GM12878 (cell line): ENCODE measurements around the gene GCNT1. TPM values are rescaled to one million over a fixed set of nuclear protein-coding genes. Genes with fewer than 3 reads are reported as not detected.

Source experiments
- ATAC-seq: fragments of 200-7000 bp; cut with Tn5 transposase; 3 replicates; pipeline ENCODE4 v1.9.1; 2020; ENCODE audit warnings: mild to moderate bottlenecking, moderate library complexity
- BruUV-seq: library from RNA; stranded (reverse); fragments of 400-500 nt; replicated peaks from 2 replicates; lab custom pipeline; 2021; lab: Mats Ljungman, UMichigan
- CTCF ChIA-PET: fragments of 300-600 bp; sonication (Branson Sonifier 250); formaldehyde crosslinking; extraction: SDS; loops from one replicate; lab custom pipeline; 2021; ENCODE audit warnings: inconsistent platforms; lab: Yijun Ruan, JAX
- POLR2A ChIA-PET: fragments of 350-600 bp; formaldehyde crosslinking; extraction: SDS; loops from one replicate; lab custom pipeline; 2021; ENCODE audit warnings: inconsistent platforms; lab: Charles Lee
- RAD21 ChIA-PET: fragments of 300-600 bp; sonication (Branson Sonifier 250); formaldehyde crosslinking; loops from one replicate; lab custom pipeline; 2023; ENCODE audit warnings: antibody characterized with exemption; ENCODE audit not compliant: unreplicated experiment; lab: Charles Lee
- SMC1A ChIA-PET: fragments of 300-600 bp; sonication (Branson Sonifier 250); formaldehyde crosslinking; loops from one replicate; lab custom pipeline; 2023; ENCODE audit not compliant: unreplicated experiment, uncharacterized antibody; lab: Charles Lee
- DNase-seq: peaks from one replicate; pipeline ENCODE4 v3.0.0-alpha.2; 2011; ENCODE audit warnings: low read depth, low spot score
- FAIRE-seq: peaks from 3 replicates; lab custom pipeline; 2011; peaks lifted over from hg19 to GRCh38; lab: Jason Lieb, UNC
- H2AFZ ChIP-seq: 2 replicates; pipeline ENCODE4 v1.6.0; 2011; ENCODE audit warnings: low read depth, low read length, control low read depth; ENCODE audit not compliant: control insufficient read depth
- H3K27ac ChIP-seq: 2 replicates; pipeline ENCODE4 v1.5.1; 2011; ENCODE audit warnings: control low read depth; ENCODE audit not compliant: control insufficient read depth, insufficient read depth
- H3K27me3 ChIP-seq, 2 experiments: replicated peaks in 1 of 2; 2 replicates each; pipeline versions ENCODE4 v1.6.0 to v1.6.1; 2011; ENCODE audit warnings: low read length in 1 of 2; ENCODE audit not compliant: control insufficient read depth in 2 of 2, insufficient read depth in 2 of 2
- H3K36me3 ChIP-seq, 2 experiments: 2 replicates each; pipeline ENCODE4 v1.5.1; 2011; ENCODE audit warnings: low read length in 1 of 2; ENCODE audit not compliant: control insufficient read depth in 2 of 2, insufficient read depth in 2 of 2
- H3K4me1 ChIP-seq: 2 replicates; pipeline ENCODE4 v1.6.1; 2011; ENCODE audit warnings: mild to moderate bottlenecking, low read length, moderate library complexity, mixed read lengths; ENCODE audit not compliant: control insufficient read depth, insufficient read depth
- H3K4me2 ChIP-seq: 2 replicates; pipeline ENCODE4 v1.6.0; 2011; ENCODE audit warnings: control low read depth; ENCODE audit not compliant: control insufficient read depth, insufficient read depth
- H3K4me3 ChIP-seq: fragments of 200-600 bp; sonication (generic); 2 replicates; pipeline ENCODE4 v1.5.1; 2016
- H3K79me2 ChIP-seq: 2 replicates; pipeline ENCODE4 v1.6.0; 2011; ENCODE audit warnings: low read length; ENCODE audit not compliant: control insufficient read depth, insufficient read depth
- H3K9ac ChIP-seq: 2 replicates; pipeline ENCODE4 v1.8.0; 2011; ENCODE audit warnings: low read length, control low read depth, mixed read lengths; ENCODE audit not compliant: control insufficient read depth, insufficient read depth
- H3K9me3 ChIP-seq: replicated peaks from 3 replicates; pipeline ENCODE4 v1.5.1; 2011; ENCODE audit warnings: mild to moderate bottlenecking, low read length; ENCODE audit not compliant: control insufficient read depth, insufficient read depth
- H4K20me1 ChIP-seq: 2 replicates; pipeline ENCODE4 v1.6.0; 2011; ENCODE audit not compliant: control insufficient read depth, insufficient read depth
- CHD2 ChIP-seq: IDR thresholded peaks from 2 replicates; pipeline ENCODE4 v1.6.1; 2011; ENCODE audit warnings: low read depth, low read length, improper control_type of control experiment, borderline replicate concordance
- CREB1 ChIP-seq: IDR thresholded peaks from 2 replicates; pipeline ENCODE4 v1.6.1; 2012; ENCODE audit warnings: low read depth, mild to moderate bottlenecking, inconsistent platforms
- FOXM1 ChIP-seq: IDR thresholded peaks from 2 replicates; pipeline ENCODE4 v1.6.1; 2012; ENCODE audit warnings: low read depth, mild to moderate bottlenecking, inconsistent platforms, low read length, moderate library complexity
- HCFC1 ChIP-seq: fragments of 150-350 bp; IDR thresholded peaks from 2 replicates; pipeline ENCODE4 v1.6.1; 2014; ENCODE audit warnings: low read length
- HDAC2 ChIP-seq: fragments of 200-600 bp; sonication (generic); IDR thresholded peaks from 2 replicates; pipeline ENCODE4 v1.6.1; 2017
- IRF5 ChIP-seq: fragments of 450-650 bp; IDR thresholded peaks from 2 replicates; pipeline ENCODE4 v1.6.1; 2017; ENCODE audit warnings: borderline replicate concordance
- KLF5 ChIP-seq: fragments of 450-650 bp; IDR thresholded peaks from 2 replicates; pipeline ENCODE4 v1.6.1; 2014; ENCODE audit warnings: mild to moderate bottlenecking; ENCODE audit not compliant: partially characterized antibody
- NKRF ChIP-seq: fragments of 450-650 bp; conservative IDR thresholded peaks from 2 replicates; pipeline ENCODE4 v1.6.1; 2017; ENCODE audit warnings: mild to moderate bottlenecking, moderate library complexity
- PAX8 ChIP-seq: fragments of 450-650 bp; IDR thresholded peaks from 2 replicates; pipeline ENCODE4 v1.6.1; 2017; ENCODE audit warnings: mild to moderate bottlenecking, moderate library complexity
- POLR2AphosphoS2 ChIP-seq: IDR thresholded peaks from 2 replicates; pipeline ENCODE4 v1.6.1; 2011; ENCODE audit warnings: low read depth, mild to moderate bottlenecking, low read length, improper control_type of control experiment, moderate library complexity
- RAD51 ChIP-seq: fragments of 450-650 bp; IDR thresholded peaks from 2 replicates; pipeline ENCODE4 v1.6.1; 2016; ENCODE audit warnings: moderate library complexity, mild to moderate bottlenecking, inconsistent platforms
- RFX5 ChIP-seq: IDR thresholded peaks from 2 replicates; pipeline ENCODE4 v1.6.1; 2011; ENCODE audit warnings: low read depth, low read length, improper control_type of control experiment
- TBL1XR1 ChIP-seq: IDR thresholded peaks from 2 replicates; pipeline ENCODE4 v1.6.1; 2012; ENCODE audit warnings: low read depth, low read length, improper control_type of control experiment
- TCF7 ChIP-seq: IDR thresholded peaks from 2 replicates; pipeline ENCODE4 v1.6.1; 2014; ENCODE audit warnings: antibody characterized with exemption, borderline replicate concordance
- USF2 ChIP-seq: IDR thresholded peaks from 2 replicates; pipeline ENCODE4 v1.6.1; 2011; ENCODE audit warnings: low read depth, low read length, improper control_type of control experiment, borderline replicate concordance
- YBX1 ChIP-seq: fragments of 450-650 bp; IDR thresholded peaks from 2 replicates; pipeline ENCODE4 v1.6.1; 2016; ENCODE audit warnings: antibody characterized with exemption
- ZZZ3 ChIP-seq: IDR thresholded peaks from 2 replicates; pipeline ENCODE4 v1.6.1; 2011; ENCODE audit warnings: low read depth; ENCODE audit not compliant: control insufficient read depth, insufficient read length
- WGBS: methylation state at CpG from one replicate; pipeline ENCODE4 v1.1.6; 2016; ENCODE audit warnings: low lambda C conversion rate; ENCODE audit not compliant: insufficient replicate concordance, insufficient coverage; ENCODE audit errors: missing lambda C conversion rate; 5-methylcytosine and 5-hydroxymethylcytosine counted together
- in situ Hi-C: fragments of 300-500 bp; cut with MboI; formaldehyde crosslinking; loops from 9 replicates; pipeline ENCODE4 v1.14.3; 2018; ENCODE audit warnings: mixed read lengths
- intact Hi-C: fragments of 100-400 bp; cut with micrococcal nuclease; formaldehyde crosslinking; loops from one replicate; pipeline ENCODE4 v1.14.2; 2022; ENCODE audit not compliant: unreplicated experiment
- polyA plus RNA-seq, 11 experiments: library from polyadenylated mRNA; depleted of rRNA in 4 of 11; unstranded in 6 of 11; stranded (reverse) in 5 of 11; fragments of >200 nt; fragmentation: Nextera tagmentation in 4 of 11; fragmentation: Illumina TruSeq in 1 of 11; extraction: Ambion mirVana in 4 of 11; extraction: Trizol in 1 of 11; gene quantifications; 1 replicate in 1 of 11; 2 replicates in 10 of 11; pipeline versions ENCODE4 v1.2.1 to v1.2.3, GENCODE V29; 2011 to 2016; ENCODE audit warnings: inconsistent platforms in 2 of 11, missing spikeins in 2 of 11, low read depth in 1 of 11
- total RNA-seq, 4 experiments: library from RNA; depleted of rRNA in 3 of 4; stranded (reverse); fragments of >200 nt in 3 of 4; fragmentation: Illumina TruSeq in 1 of 4; extraction: Trizol in 1 of 4; gene quantifications; 2 replicates each; pipeline versions ENCODE4 v1.2.1 to v1.2.3, GENCODE V29; 2013 to 2021

Gene GCNT1
- total and polyA plus RNA-seq, 10 of the 15 experiments (the other 5 are each of a cell fraction or from before 2014, with no cell fraction given), result 2.8 to 17.8 (median 7.1) TPM

- ChIA-PET RAD21 (no interaction called here), CTCF (no interaction called here), SMC1A (no interaction called here), POLR2A (no interaction called here)
- no TSS peak for BruUV-seq
- no peak overlapping the region for H3K27ac ChIP-seq
- no peak for TF ChIP-seq TCF7
- no peak for TF ChIP-seq FOXM1
- TF ChIP-seq HCFC1, result no peak
- no peak for TF ChIP-seq PAX8
- TF ChIP-seq KLF5, result no peak
- no peak for TF ChIP-seq RAD51
- no peak for TF ChIP-seq NKRF
- TF ChIP-seq POLR2AphosphoS2, result no peak
- TF ChIP-seq ZZZ3, result no peak
- TF ChIP-seq YBX1, result no peak
- TF ChIP-seq RFX5, result no peak
- no peak for TF ChIP-seq CREB1
- no peak for TF ChIP-seq CHD2
- no peak for TF ChIP-seq IRF5
- no peak for TF ChIP-seq TBL1XR1
- no peak for TF ChIP-seq USF2
- TF ChIP-seq HDAC2, result no peak
- H3K4me2 ChIP-seq, result no peak overlapping the region
- 89% methylated on average over 8 of the region's 8 CpGs for WGBS
- no peaks in the 10 kb centered on the region; the same call in 1 of the 3 replicates for H3K9me3 ChIP-seq
- intact Hi-C loops, result no loop called here
- H3K79me2 ChIP-seq, result no peaks in the 10 kb centered on the region
- H4K20me1 ChIP-seq, result no peaks in the 10 kb centered on the region
- in situ Hi-C loops, result no loop called here
- no peak overlapping the region for H3K4me3 ChIP-seq
- DNase-seq, result no peak
- H3K9ac ChIP-seq, result no peak overlapping the region
- H3K27me3 ChIP-seq, result no peaks in the 10 kb centered on the region
- no peak for FAIRE-seq
- H3K36me3 ChIP-seq, result no peaks in the 10 kb centered on the region
- ATAC-seq, result no peak
- H2AFZ ChIP-seq, result no peak overlapping the region
- no peaks in the 10 kb centered on the region; the same call in 1 of the 2 replicates for H3K4me1 ChIP-seq
Measured at GRCh38 chr9:76431601-76432000, 27.4 kb upstream of the GCNT1 start.
